Fibroblast of the aortic adventitia (primary cell): Measurements from ENCODE around the gene ZFP28. TPM values are rescaled to one million over a fixed set of nuclear protein-coding genes. Genes with fewer than 3 reads are reported as not detected.

ENCODE experiments used
- DNase-seq: peaks from one replicate; pipeline ENCODE4 v3.0.0-alpha.2; 2010; ENCODE audit warnings: low read depth
- H3K4me3 ChIP-seq: 2 replicates; pipeline ENCODE4 v1.5.1; 2011; ENCODE audit warnings: low read depth, mild to moderate bottlenecking, control low read depth, low read length, moderate library complexity
- total RNA-seq: library from RNA; depleted of rRNA; stranded (reverse); fragments of >200 nt; gene quantifications from 2 replicates; pipeline ENCODE4 v1.2.3, GENCODE V29; 2012; ENCODE audit warnings: low replicate concordance
- TF ChIP-seq, protein P1 (sequence below): IDR thresholded peaks from 2 replicates; pipeline ENCODE4 v1.5.1; 2011; ENCODE audit warnings: mild to moderate bottlenecking, low read length, control low read depth, inconsistent platforms; ENCODE audit not compliant: insufficient read depth

The ZFP28 gene
- 8.3 and 11.6 TPM in 2 replicates for total RNA-seq

GRCh38 chr19:56538761-56539263, at the start of gene ZFP28:
Gene ZFP28, plus strand, starts transcription at chr19:56538948. Its CDS starts 71 bp downstream, at chr19:56539019.
- peak within 1 kb of the TSS; percentile 85 for H3K4me3 ChIP-seq
- TF ChIP-seq, protein P1, sequence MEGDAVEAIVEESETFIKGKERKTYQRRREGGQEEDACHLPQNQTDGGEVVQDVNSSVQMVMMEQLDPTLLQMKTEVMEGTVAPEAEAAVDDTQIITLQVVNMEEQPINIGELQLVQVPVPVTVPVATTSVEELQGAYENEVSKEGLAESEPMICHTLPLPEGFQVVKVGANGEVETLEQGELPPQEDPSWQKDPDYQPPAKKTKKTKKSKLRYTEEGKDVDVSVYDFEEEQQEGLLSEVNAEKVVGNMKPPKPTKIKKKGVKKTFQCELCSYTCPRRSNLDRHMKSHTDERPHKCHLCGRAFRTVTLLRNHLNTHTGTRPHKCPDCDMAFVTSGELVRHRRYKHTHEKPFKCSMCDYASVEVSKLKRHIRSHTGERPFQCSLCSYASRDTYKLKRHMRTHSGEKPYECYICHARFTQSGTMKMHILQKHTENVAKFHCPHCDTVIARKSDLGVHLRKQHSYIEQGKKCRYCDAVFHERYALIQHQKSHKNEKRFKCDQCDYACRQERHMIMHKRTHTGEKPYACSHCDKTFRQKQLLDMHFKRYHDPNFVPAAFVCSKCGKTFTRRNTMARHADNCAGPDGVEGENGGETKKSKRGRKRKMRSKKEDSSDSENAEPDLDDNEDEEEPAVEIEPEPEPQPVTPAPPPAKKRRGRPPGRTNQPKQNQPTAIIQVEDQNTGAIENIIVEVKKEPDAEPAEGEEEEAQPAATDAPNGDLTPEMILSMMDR = no peak
- DNase-seq = no peak

DNA sequence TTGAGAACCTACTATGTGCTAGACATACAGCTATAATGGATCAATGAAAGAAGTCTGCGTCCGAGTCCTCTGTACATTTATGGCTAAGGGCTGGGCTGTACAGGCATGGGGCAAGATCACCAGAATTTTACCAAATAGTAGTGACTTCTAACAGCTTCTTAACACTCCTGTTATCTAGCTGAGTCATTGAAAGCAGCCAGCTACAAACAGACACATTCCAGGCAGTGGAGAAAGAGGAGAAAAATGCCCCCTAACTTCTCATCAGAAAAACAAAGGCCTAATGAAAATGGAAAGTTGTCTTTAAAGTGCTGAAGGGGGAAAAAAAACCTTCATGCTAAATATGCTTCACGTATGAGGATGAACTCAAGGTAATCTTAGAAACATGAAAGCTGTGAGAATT, 47.3 kb upstream of the ZFP28 start:
- TF ChIP-seq, protein P1 = no peak
- DNase-seq = no peak
- no peak overlapping the region for H3K4me3 ChIP-seq

- H3K4me3 ChIP-seq = no peak overlapping the region
- peak; percentile 54 for DNase-seq
- TF ChIP-seq, protein P1 = no peak
Observed at GRCh38 chr19:56504581-56504980, 34.2 kb upstream of the ZFP28 start.

DNA sequence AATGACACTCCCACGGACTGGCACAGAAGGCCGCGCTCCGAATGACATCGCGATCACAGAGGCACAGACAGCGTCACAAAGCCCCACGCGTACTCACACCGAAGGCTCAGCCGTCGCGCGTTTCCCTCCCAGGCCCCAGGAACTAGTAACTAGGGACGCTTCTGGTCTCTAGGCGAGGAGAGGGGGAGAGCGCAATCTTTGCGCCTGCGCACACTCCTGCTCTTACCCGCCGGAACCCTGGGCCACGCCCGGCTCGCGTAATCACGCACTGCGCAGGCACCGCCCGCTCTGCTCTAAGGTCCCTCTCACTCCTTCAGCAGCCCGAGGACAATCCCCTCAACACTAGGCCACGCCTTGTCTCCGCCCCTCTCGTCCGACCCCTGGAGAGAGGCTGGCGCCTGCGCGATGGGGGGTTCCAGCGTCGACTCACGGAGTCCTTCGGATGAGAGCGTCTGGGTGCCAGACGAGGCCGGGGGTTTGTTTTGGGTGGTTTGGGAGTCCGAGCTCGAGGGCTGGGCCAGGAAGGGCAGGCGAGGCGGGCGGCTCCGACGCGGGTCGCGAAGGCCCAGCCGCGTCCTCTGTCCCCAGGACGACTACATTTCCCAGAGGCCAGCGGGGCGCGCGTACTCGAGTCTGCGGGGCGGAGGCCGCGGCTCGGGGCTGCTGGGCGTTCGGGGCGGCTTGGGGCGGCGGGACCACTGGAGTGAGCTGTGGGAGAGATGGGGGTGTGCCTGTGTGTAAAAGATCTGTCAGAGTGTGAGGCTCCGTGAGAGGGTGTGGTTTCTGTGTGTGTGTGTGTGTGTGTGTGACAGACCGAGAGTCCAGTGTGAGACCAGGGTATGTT, 31.1 kb upstream of the ZFP28 start, which contains the start of gene ZNF471:
ZNF471 (plus strand) TSS at position 410 of the 844 bp plus-strand sequence. CDS start 3,717 bp downstream, outside the sequence.
- peak within 1 kb of the TSS; percentile 77 for H3K4me3 ChIP-seq
- peak; percentile 98 for DNase-seq
- TF ChIP-seq, protein P1 = no peak

- peak overlapping the region; percentile 77 for H3K4me3 ChIP-seq
- DNase-seq = no peak
- TF ChIP-seq, protein P1 = no peak
Observed at GRCh38 chr19:56508290-56508778, 30.4 kb upstream of the ZFP28 start.

DNA sequence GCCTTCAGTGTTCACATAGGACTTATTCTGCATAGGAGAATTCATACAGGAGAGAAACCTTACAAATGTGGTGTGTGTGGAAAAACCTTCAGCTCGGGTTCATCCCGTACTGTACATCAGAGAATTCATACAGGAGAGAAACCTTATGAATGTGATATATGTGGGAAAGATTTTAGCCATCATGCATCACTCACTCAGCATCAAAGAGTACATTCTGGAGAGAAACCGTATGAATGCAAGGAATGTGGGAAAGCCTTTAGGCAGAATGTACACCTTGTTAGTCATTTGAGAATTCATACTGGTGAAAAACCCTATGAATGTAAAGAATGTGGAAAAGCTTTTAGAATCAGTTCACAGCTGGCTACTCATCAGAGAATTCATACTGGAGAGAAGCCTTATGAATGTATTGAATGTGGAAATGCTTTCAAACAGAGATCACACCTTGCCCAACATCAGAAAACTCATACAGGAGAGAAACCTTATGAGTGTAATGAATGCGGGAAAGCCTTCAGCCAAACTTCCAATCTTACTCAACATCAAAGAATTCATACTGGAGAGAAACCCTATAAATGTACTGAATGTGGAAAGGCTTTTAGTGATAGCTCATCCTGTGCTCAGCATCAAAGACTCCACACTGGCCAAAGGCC, 13.4 kb upstream of the ZFP28 start:
- TF ChIP-seq, protein P1 = no peak
- DNase-seq = no peak
- no peak overlapping the region for H3K4me3 ChIP-seq
